C4-2B (cell line): ENCODE measurements around the gene SULT1A1.

ENCODE experiments used
- H3K27ac ChIP-seq: fragments of 450-650 bp; 2 replicates; pipeline ENCODE4 v1.5.1; 2017
- ZFX ChIP-seq: fragments of 450-650 bp; IDR thresholded peaks from 2 replicates; pipeline ENCODE4 v1.6.1; 2017
- TF ChIP-seq, protein P1 (sequence below): fragments of 450-650 bp; conservative IDR thresholded peaks from 2 replicates; pipeline ENCODE4 v1.5.1; 2017; ENCODE audit warnings: mild to moderate bottlenecking

SULT1A1 gene

DNA sequence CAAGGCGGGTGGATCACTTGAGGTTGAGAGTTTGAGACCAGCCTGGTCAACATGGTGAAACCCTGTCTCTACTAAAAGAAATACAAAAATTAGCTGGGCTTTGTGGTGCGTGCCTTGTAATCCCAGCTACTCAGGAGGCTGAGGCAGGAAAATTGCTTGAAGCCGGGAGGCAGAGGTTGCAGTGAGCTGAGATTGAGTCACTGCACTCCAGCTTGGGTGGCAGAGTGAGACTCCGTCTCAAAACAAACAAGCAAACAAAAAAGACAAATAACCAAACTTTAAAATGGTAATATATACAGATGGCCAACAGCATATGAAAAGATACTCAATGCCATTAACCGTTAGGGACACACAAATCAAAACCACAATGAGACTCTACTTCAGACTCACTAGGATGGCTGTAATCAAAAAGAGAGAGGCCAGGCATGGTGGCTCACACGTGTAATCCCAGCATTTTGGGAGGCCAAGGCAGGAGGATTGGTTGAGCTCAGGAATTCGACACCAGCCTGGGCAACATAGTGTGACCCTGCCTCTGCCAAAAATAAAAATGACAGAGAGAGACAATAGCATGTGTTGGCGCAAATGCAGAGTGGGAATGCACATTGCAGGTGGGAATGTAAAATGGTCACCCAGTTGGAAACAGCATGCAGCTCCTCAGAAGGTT, 34.3 kb downstream of the SULT1A1 start:
- H3K27ac ChIP-seq: no peak overlapping the region
- TF ChIP-seq ZFX: no peak
- TF ChIP-seq, protein P1, sequence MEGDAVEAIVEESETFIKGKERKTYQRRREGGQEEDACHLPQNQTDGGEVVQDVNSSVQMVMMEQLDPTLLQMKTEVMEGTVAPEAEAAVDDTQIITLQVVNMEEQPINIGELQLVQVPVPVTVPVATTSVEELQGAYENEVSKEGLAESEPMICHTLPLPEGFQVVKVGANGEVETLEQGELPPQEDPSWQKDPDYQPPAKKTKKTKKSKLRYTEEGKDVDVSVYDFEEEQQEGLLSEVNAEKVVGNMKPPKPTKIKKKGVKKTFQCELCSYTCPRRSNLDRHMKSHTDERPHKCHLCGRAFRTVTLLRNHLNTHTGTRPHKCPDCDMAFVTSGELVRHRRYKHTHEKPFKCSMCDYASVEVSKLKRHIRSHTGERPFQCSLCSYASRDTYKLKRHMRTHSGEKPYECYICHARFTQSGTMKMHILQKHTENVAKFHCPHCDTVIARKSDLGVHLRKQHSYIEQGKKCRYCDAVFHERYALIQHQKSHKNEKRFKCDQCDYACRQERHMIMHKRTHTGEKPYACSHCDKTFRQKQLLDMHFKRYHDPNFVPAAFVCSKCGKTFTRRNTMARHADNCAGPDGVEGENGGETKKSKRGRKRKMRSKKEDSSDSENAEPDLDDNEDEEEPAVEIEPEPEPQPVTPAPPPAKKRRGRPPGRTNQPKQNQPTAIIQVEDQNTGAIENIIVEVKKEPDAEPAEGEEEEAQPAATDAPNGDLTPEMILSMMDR: no peak

DNA sequence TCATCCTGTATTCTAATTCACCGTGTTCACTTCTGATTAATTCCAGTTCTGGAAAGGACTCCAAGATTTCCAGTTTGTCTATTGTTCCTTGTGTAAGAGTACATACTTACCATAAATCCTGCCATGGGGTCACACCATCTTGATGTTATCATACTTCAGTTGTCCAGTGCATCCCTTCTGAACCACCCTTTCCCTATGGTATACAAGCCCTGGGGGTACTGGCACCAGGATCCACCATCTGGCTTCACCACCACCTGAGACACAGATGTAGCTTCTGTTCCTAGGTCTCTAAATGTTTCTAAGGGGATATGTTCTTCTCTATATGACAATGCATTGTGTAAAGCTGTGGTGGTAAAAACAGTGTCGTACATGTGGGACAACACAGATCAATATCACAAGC, 34.9 kb downstream of the SULT1A1 start:
- no peak overlapping the region for H3K27ac ChIP-seq
- TF ChIP-seq, protein P1: no peak
- no peak for TF ChIP-seq ZFX

DNA sequence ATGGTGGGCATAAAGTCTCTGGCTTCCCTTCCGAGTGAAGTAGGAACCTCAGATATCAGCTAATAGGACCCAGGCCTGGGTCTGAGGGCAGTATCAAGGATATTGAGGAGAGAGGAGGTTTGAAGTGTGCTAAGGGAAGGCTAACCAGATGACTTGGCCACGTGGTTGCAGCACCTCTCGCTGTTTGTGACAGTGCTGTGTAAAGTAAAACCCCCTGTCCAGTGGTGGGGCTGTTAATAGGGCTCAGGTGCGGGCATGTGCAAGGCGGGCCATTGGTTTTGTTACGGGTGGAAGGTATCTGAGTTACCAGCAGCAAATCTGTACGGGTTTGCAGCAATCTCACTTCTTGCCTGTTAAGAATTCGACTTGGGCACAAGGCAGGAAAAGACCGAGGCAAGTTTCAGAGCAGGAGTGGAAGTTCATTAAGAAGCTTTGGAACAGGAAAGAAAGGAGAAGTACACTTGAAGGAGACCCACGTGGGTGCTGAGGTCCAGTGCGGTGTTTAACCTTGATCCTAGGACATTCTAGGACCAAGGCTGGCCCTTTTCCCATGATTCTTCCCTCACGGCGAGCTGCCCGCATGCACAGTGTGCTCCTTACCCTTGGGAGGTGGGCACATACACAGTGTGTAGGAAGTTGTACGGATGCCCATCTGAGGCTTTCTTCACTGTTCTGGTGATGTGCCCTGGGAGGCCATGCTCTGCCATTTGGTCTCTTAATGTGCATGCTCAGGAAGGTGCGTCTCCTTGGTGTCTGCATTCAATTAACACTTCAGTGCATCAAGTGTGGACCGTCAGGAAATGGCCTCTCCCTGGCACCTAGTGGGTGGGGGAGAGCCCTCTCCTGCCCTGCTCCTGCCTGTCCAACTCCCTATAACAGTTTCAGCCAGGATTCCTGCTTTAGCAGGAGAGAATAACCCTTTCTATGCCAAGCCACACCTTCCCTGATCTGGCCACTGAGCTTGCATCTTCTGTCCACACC, 35.8 kb downstream of the SULT1A1 start:
- no peak for TF ChIP-seq ZFX
- TF ChIP-seq, protein P1: no peak
- H3K27ac ChIP-seq: no peak overlapping the region

DNA sequence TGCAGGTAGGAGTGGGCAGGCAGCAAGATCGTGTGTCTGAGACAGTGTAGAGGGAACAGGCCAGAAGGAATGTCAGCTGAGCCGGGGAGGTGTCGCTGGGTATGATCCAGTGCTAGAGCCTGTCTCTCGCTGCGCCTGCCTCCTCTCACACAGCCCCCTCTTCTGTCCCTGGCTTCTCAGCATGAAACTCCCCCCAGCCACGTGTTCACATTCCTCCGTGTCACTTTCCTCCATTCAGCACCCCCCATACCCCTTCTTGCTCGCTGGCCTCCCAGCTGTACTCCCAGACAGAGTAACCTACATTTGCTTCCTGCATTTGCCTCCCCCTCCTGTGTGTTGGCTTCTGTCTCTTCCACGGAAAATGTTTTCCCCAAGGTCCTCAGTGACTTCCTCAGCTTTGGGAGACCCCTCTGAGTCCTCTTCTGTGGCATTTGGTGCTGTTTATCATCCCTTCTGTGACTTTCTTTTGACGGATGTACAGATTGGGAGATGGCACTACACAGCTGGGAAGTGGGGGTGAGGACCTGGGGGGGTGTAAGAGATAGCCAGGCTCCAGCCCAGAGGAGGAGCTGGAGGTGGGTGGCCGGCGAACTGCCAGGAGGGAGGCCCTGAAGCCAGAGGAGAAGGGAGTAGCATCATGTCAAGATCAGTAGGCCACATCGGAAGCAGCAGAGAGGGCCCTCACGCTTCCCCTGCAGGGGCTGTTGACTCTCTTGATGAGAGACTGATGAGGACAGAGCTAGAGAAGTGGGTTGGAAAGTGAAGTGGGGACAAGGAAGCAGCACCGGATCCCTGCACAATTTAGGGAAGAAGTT, 36.9 kb downstream of the SULT1A1 start:
- no peak for TF ChIP-seq ZFX
- TF ChIP-seq, protein P1: no peak
- H3K27ac ChIP-seq: no peak overlapping the region

DNA sequence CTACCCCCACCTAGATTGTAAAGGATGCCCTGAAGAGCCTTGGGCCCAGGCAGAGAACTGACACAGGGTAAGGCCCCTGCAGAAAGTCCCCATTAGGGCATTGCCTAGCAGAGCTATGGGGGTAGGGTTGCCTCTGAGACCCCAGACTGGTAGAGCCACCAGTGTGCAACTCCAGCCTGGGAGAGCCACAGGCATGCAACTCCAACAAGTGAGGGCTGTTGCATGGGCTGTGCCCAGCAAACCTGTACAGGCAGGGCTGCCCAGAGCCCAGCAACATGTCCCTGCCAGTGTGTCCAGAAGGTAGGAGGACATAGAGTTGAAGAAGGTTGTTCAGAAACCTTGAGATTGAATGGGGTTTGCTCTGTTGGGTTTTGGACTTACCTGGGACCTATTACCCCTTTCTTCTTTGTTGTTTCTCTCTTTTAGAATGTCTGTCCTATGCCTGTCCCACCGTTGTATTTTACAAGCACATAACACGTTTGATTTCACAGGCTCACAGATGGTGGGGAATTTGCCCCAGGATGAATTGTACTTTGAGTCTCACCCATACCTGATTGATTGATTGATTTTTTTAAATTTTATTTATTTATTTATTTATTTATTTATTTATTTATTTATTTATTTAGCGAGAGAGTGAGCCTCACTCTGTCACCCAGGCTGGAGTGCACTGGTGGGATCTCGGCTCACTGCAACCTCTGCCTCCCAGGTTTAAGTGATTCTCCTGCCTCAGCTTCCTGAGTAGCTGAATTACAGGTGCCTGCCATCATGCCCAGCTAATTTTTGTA, 39.7 kb downstream of the SULT1A1 start:
- TF ChIP-seq, protein P1: no peak
- no peak for TF ChIP-seq ZFX
- H3K27ac ChIP-seq: no peak overlapping the region

DNA sequence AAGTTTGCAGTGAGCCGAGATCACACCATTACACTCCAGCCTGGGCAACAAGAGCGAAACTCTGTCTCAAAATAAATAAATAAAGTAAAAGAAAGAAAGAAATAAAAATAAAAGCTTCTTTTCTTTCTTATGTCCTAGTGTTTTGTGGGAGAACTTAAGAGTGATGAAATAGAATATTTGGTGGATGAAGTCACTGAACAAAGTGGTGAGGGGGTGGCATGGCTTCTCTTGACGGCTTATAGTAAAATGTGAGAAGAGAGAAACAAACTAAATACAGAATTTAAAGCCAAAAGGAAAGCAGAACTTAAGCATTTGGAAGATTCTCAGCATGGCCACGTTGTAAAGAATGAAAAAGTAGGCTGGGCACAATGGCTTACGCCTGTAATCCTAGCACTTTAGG, 40.8 kb downstream of the SULT1A1 start:
- TF ChIP-seq ZFX: no peak
- TF ChIP-seq, protein P1: no peak
- H3K27ac ChIP-seq: no peak overlapping the region
